CD4-positive, alpha-beta T cell (primary cell): Measurements from ENCODE around the gene EBF4. TPM values are rescaled to one million over a fixed set of nuclear protein-coding genes. Genes with fewer than 3 reads are reported as not detected.

Experiments used
- ATAC-seq: fragments of 200-7000 bp; cut with Tn5 transposase; one replicate; pipeline ENCODE4 v1.10.0; 2022; ENCODE audit warnings: mild to moderate bottlenecking; ENCODE audit not compliant: poor library complexity
- CTCF ChIA-PET: fragments of 350-600 bp; sonication (Branson Sonifier 250); formaldehyde crosslinking; loops from one replicate; lab custom pipeline; 2021; ENCODE audit warnings: antibody characterized with exemption, inconsistent platforms; lab: Charles Lee
- POLR2A ChIA-PET: fragments of 350-600 bp; sonication (Branson Sonifier 250); formaldehyde crosslinking; loops from one replicate; lab custom pipeline; 2021; ENCODE audit warnings: antibody characterized with exemption, inconsistent platforms; lab: Charles Lee
- DNase-seq, 14 experiments: peaks; one replicate each; pipeline ENCODE4 v3.0.0-alpha.2; 2013 to 2020; ENCODE audit warnings: mixed read lengths in 2 of 14
- H3K27ac ChIP-seq, 2 donors: one replicate each; pipeline versions ENCODE4 v1.5.1 to v1.7.0; 2013; ENCODE audit warnings: low read length in 2 of 2, low read depth in 1 of 2, mild to moderate bottlenecking in 1 of 2
- H3K27me3 ChIP-seq, 2 experiments: 1 replicate in 1 of 2; 2 replicates in 1 of 2; pipeline versions ENCODE4 v1.6.1 to v1.7.0; 2013; ENCODE audit warnings: low read length in 2 of 2, control low read depth in 1 of 2, mild to moderate bottlenecking in 1 of 2, moderate library complexity in 1 of 2; ENCODE audit not compliant: insufficient read depth in 2 of 2, control insufficient read depth in 1 of 2
- H3K36me3 ChIP-seq: one replicate; pipeline ENCODE4 v1.6.1; 2013; ENCODE audit warnings: low read length, control low read depth; ENCODE audit not compliant: insufficient read depth
- H3K4me1 ChIP-seq: one replicate; pipeline ENCODE4 v1.6.1; 2013; ENCODE audit warnings: low read length, control low read depth; ENCODE audit not compliant: insufficient read depth
- H3K4me3 ChIP-seq: one replicate; pipeline ENCODE4 v1.5.1; 2013; ENCODE audit warnings: mild to moderate bottlenecking, low read length, moderate library complexity
- H3K9me3 ChIP-seq, 2 experiments: 1 replicate in 1 of 2; 2 replicates in 1 of 2; pipeline versions ENCODE4 v1.6.1 to v1.7.0; 2013; ENCODE audit warnings: low read length in 2 of 2, mild to moderate bottlenecking in 2 of 2, control low read depth in 1 of 2, moderate library complexity in 1 of 2; ENCODE audit not compliant: control insufficient read depth in 1 of 2, insufficient read depth in 1 of 2
- H3K27ac Mint-ChIP-seq: one replicate; pipeline ENCODE4 v1.8.0; 2020; ENCODE audit warnings: mixed read lengths
- H3K27me3 Mint-ChIP-seq: one replicate; pipeline ENCODE4 v1.8.0; 2021; ENCODE audit warnings: mixed read lengths
- H3K36me3 Mint-ChIP-seq: one replicate; pipeline ENCODE4 v1.8.0; 2021; ENCODE audit warnings: low read depth, mixed read lengths
- H3K4me1 Mint-ChIP-seq: one replicate; pipeline ENCODE4 v1.8.0; 2021; ENCODE audit warnings: low read depth, mixed read lengths
- H3K4me3 Mint-ChIP-seq: one replicate; pipeline ENCODE4 v1.8.0; 2020; ENCODE audit warnings: mild to moderate bottlenecking, mixed read lengths
- H3K9me3 Mint-ChIP-seq: one replicate; pipeline ENCODE4 v1.8.0; 2020; ENCODE audit warnings: mixed read lengths
- CTCF ChIP-seq: fragments of 200-600 bp; IDR thresholded peaks from one replicate; pipeline ENCODE4 v1.8.0; 2022; ENCODE audit warnings: antibody characterized with exemption, mild to moderate bottlenecking
- intact Hi-C, 2 experiments: fragments of 100-400 bp; cut with DNase I in 1 of 2; cut with micrococcal nuclease in 1 of 2; formaldehyde crosslinking; loops; one replicate each; pipeline versions ENCODE4 v1.15.1 to v1.9.0; 2023 to 2025; cut with DNase I, micrococcal nuclease
- total RNA-seq, 174 experiments: library from RNA in 2 of 174; stranded (reverse) in 2 of 174; gene quantifications; one replicate each; pipeline ENCODE4 v1.2.3 and lab custom pipeline; 2021 to 2026

The EBF4 gene
- total RNA-seq, 2 experiments from 2014 or later: 4.2 to 5.1 TPM

- ATAC-seq (no peak), DNase-seq (no peak)
- H3K27ac Mint-ChIP-seq: peak overlapping the region; percentile 82
- ChIA-PET CTCF (interaction anchor here (2.6 kb wide), 1 partner anchor 10 kb away, joined by 8 read pairs; the partner anchor contains the start of gene IDH3B), POLR2A (interaction anchor here (2.0 to 6.2 kb wide), 6 partner anchors 11 to 551 kb away, joined by 8 to 124 read pairs (median 18); partner anchors contain the start of genes IDH3B, PCED1A, SNRPB and VPS16)
- H3K9me3 ChIP-seq: no peaks in the 10 kb centered on the region
- H3K36me3 ChIP-seq: peaks cover 51% of the 10 kb centered on the region
- H3K27me3 Mint-ChIP-seq: no peaks in the 10 kb centered on the region
- peaks cover 49% of the 10 kb centered on the region for H3K4me1 Mint-ChIP-seq
- H3K27me3 ChIP-seq: no peaks in the 10 kb centered on the region
- no peak for TF ChIP-seq CTCF
- intact Hi-C loops: loop anchor here (5.0 kb wide), 3 partner anchors 131 to 754 kb away; partner anchors contain the start of genes DNAAF9 (in 1 of the 2) and SNRPB (in 1 of the 2)
- H3K27ac ChIP-seq: peak overlapping the region; percentile 14 to 83
- peak overlapping the region; percentile 81 for H3K4me3 ChIP-seq
- H3K9me3 Mint-ChIP-seq: no peaks in the 10 kb centered on the region
- H3K4me3 Mint-ChIP-seq: peak overlapping the region; percentile 95
- peaks cover 48% of the 10 kb centered on the region for H3K4me1 ChIP-seq
- H3K36me3 Mint-ChIP-seq: peaks cover 68% of the 10 kb centered on the region
Observed at GRCh38 chr20:2653556-2654383, 38.8 kb upstream of the EBF4 start.

GRCh38 chr20:2654384-2654822 lies 38.2 kb upstream of the EBF4 start:
- ATAC-seq (no peak), DNase-seq (no peak)
- intact Hi-C loops: loop anchor here (5.0 kb wide), 3 partner anchors 132 to 753 kb away; partner anchors contain the start of genes DNAAF9 (in 1 of the 2) and SNRPB (in 1 of the 2)
- no peaks in the 10 kb centered on the region for H3K27me3 Mint-ChIP-seq
- ChIA-PET CTCF (no interaction called here), POLR2A (interaction anchor here (3.7 to 6.2 kb wide), 2 partner anchors 10 to 184 kb away, joined by 45 to 124 read pairs; partner anchors contain the start of genes IDH3B and SNRPB)
- H3K27ac Mint-ChIP-seq: peak overlapping the region; percentile 82
- Histone ChIP-seq H3K4me3 (peak overlapping the region; percentile 81), H3K36me3 (peaks cover 57% of the 10 kb centered on the region), H3K27me3 (no peaks in the 10 kb centered on the region), H3K4me1 (peaks cover 48% of the 10 kb centered on the region), H3K9me3 (no peaks in the 10 kb centered on the region), H3K27ac (peak overlapping the region; percentile 8 to 9)
- H3K9me3 Mint-ChIP-seq: no peaks in the 10 kb centered on the region
- H3K4me3 Mint-ChIP-seq: peak overlapping the region; percentile 95
- H3K4me1 Mint-ChIP-seq: peaks cover 48% of the 10 kb centered on the region
- peaks cover 74% of the 10 kb centered on the region for H3K36me3 Mint-ChIP-seq
- TF ChIP-seq CTCF: no peak

GRCh38 chr20:2654831-2655230 lies 37.7 kb upstream of the EBF4 start:
- Histone ChIP-seq H3K4me3 (no peak overlapping the region), H3K4me1 (peaks cover 46% of the 10 kb centered on the region), H3K9me3 (no peaks in the 10 kb centered on the region), H3K36me3 (peaks cover 62% of the 10 kb centered on the region), H3K27me3 (no peaks in the 10 kb centered on the region), H3K27ac (peak overlapping the region; percentile 8 to 9)
- Mint-ChIP-seq H3K4me3 (peak overlapping the region; percentile 95), H3K36me3 (peaks cover 79% of the 10 kb centered on the region), H3K4me1 (peaks cover 44% of the 10 kb centered on the region), H3K27ac (peak overlapping the region; percentile 82), H3K27me3 (no peaks in the 10 kb centered on the region), H3K9me3 (no peaks in the 10 kb centered on the region)
- ChIA-PET POLR2A (interaction anchor here (3.7 to 6.2 kb wide), 2 partner anchors 10 to 185 kb away, joined by 45 to 124 read pairs; partner anchors contain the start of genes IDH3B and SNRPB), CTCF (interaction anchor here (0.8 kb wide), 1 partner anchor 9 kb away, joined by 4 read pairs; the partner anchor contains the start of gene IDH3B)
- intact Hi-C loops: loop anchor here (5.0 kb wide), 4 partner anchors 133 to 752 kb away; partner anchors contain the start of genes DNAAF9 (in 1 of the 2) and SNRPB (in 1 of the 2)
- no peak for TF ChIP-seq CTCF
- no peak for ATAC-seq
- DNase-seq: no peak
